Measurements from ENCODE around the gene PANK2. TPM values are rescaled to one million over a fixed set of nuclear protein-coding genes. Genes with fewer than 3 reads are reported as not detected.
"Not testable (repeated sequence)": the region's sequence is repeated elsewhere in the genome, so short reads cannot be mapped to it uniquely, and the experiment has no call there.

Gene PANK2
- total and polyA plus RNA-seq, 10 of the 15 experiments (the other 5 are each of a cell fraction or from before 2014, with no cell fraction given) = 13.2 to 43.4 (median 33.3) TPM

DNA sequence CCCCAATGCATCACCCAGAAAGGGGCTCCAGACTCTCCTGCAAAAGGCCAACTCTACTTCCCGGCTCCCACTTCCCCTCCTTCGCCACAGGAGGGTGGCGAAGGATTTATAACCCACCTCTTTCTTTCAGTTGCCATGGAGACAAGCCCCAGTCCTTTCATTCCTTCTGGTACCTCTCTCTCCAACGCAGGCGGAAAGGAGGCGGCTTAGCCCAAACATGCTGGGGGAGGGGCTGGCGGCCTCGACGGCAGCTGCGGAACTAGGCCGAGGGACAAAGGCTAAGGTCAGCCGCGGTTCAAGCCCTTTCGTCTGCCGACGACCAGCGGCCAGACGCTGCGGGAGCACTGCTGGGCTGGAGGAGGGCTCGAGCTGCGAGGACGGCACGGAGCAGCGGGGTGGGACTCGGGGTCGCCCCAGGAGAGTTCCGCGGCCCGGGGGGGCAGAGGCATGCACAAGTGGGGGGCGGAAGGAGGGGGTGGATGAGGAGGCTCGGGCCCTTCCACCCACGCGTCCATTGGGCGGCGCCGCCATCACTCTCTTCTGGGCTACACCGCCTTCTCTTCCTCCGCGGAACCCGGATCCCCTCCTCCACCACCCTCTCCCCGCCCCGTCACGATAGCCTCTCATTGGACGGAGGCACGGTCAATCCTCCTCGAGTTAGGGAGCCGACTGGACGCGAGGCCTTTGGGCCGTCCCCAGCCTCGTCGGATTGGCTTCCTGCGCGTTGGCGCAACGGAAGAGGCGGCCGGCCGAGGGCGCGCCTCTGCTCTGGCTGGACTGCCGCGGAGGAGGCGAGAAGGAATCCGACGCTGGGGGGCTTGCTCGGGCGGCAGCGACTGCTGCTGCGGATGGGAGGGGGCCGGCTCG is at the start of gene PANK2 (continued):
- peak; percentile 23; the same call in 1 of the 2 replicates for TF ChIP-seq SPI1 (IDR thresholded peaks at IDR 0.05; ENCODE audit: borderline replicate concordance, insufficient read depth, low read depth, low read length)
- TF ChIP-seq EED (IDR thresholded peaks at IDR 0.05; ENCODE audit: low read depth) = peak; percentile 70
- TF ChIP-seq YY1 (IDR thresholded peaks at IDR 0.05; ENCODE audit: low read depth, low read length) = peak; percentile 92
- no peak for TF ChIP-seq RCOR1 (conservative IDR thresholded peaks at IDR 0.05; ENCODE audit: low read depth, low read length)
- TF ChIP-seq MYC (IDR thresholded peaks at IDR 0.05; ENCODE audit: insufficient read depth, insufficient read length, insufficient replicate concordance, low read length, severe bottlenecking) = no peak
- no peak; the same call in 1 of the 2 replicates for TF ChIP-seq ZNF687 (IDR thresholded peaks at IDR 0.05)
- TF ChIP-seq, protein P1, sequence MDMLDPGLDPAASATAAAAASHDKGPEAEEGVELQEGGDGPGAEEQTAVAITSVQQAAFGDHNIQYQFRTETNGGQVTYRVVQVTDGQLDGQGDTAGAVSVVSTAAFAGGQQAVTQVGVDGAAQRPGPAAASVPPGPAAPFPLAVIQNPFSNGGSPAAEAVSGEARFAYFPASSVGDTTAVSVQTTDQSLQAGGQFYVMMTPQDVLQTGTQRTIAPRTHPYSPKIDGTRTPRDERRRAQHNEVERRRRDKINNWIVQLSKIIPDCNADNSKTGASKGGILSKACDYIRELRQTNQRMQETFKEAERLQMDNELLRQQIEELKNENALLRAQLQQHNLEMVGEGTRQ (IDR thresholded peaks at IDR 0.05; ENCODE audit: borderline replicate concordance, low read depth, low read length) = no peak
- TF ChIP-seq, protein P2, sequence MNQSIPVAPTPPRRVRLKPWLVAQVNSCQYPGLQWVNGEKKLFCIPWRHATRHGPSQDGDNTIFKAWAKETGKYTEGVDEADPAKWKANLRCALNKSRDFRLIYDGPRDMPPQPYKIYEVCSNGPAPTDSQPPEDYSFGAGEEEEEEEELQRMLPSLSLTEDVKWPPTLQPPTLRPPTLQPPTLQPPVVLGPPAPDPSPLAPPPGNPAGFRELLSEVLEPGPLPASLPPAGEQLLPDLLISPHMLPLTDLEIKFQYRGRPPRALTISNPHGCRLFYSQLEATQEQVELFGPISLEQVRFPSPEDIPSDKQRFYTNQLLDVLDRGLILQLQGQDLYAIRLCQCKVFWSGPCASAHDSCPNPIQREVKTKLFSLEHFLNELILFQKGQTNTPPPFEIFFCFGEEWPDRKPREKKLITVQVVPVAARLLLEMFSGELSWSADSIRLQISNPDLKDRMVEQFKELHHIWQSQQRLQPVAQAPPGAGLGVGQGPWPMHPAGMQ (IDR thresholded peaks at IDR 0.05; ENCODE audit: borderline replicate concordance) = no peak

DNA sequence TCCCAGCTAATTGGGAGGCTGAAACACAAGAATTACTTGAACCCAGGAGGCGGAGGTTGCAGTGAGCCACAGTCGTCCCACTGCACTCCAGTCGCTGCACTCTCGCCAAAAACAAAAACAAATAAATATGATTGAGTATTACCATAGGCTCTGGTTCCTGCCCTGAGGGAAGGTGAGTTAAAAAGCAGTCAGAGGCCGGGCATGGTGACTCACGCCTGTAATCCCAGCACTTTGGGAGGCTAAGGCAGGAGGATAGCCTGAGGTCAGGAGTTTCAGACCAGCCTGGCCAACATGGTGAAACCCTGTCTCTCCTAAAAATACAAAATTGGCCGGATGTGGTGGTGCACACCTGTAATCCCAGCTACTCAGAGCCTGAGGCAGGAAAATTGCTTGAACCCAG is 49.0 kb upstream of the PANK2 start:
- H4K20me1 ChIP-seq (ENCODE audit: control insufficient read depth, insufficient read depth); H3K79me2 ChIP-seq (ENCODE audit: control insufficient read depth, insufficient read depth, low read length); POLR2A ChIA-PET; RAD21 ChIA-PET (ENCODE audit: unreplicated experiment); ATAC-seq; H3K9ac ChIP-seq (ENCODE audit: control insufficient read depth, insufficient read depth, low read length); H3K27ac ChIP-seq (ENCODE audit: control insufficient read depth, insufficient read depth); SMC1A ChIA-PET (ENCODE audit: uncharacterized antibody, unreplicated experiment); CTCF ChIA-PET; in situ Hi-C loops (cut with MboI); H3K27me3 ChIP-seq (replicated peaks in 1 of 2; ENCODE audit: control insufficient read depth in 2 of 2, insufficient read depth in 2 of 2, low read length in 1 of 2); H3K9me3 ChIP-seq (replicated peaks; ENCODE audit: control insufficient read depth, insufficient read depth, low read length); H3K4me2 ChIP-seq (ENCODE audit: control insufficient read depth, insufficient read depth); DNase-seq (ENCODE audit: low read depth, low spot score); BruUV-seq (replicated peaks); intact Hi-C loops (cut with micrococcal nuclease; ENCODE audit: unreplicated experiment); FAIRE-seq; H3K4me3 ChIP-seq; H3K4me1 ChIP-seq (ENCODE audit: control insufficient read depth, insufficient read depth, low read length); H2AFZ ChIP-seq (ENCODE audit: control insufficient read depth, low read depth, low read length); H3K36me3 ChIP-seq (ENCODE audit: control insufficient read depth in 2 of 2, insufficient read depth in 2 of 2, low read length in 1 of 2): not testable (repeated sequence)
- 85% methylated on average over 7 of the region's 7 CpGs for WGBS (ENCODE audit: insufficient coverage, insufficient replicate concordance, low lambda C conversion rate, missing lambda C conversion rate)

Measured in GM12878 (cell line).